ENCODE data around the gene PAN3.

GRCh38 chr13:28173793-28174192 is 35.4 kb downstream of the PAN3 start:
- TF ChIP-seq, protein P1, sequence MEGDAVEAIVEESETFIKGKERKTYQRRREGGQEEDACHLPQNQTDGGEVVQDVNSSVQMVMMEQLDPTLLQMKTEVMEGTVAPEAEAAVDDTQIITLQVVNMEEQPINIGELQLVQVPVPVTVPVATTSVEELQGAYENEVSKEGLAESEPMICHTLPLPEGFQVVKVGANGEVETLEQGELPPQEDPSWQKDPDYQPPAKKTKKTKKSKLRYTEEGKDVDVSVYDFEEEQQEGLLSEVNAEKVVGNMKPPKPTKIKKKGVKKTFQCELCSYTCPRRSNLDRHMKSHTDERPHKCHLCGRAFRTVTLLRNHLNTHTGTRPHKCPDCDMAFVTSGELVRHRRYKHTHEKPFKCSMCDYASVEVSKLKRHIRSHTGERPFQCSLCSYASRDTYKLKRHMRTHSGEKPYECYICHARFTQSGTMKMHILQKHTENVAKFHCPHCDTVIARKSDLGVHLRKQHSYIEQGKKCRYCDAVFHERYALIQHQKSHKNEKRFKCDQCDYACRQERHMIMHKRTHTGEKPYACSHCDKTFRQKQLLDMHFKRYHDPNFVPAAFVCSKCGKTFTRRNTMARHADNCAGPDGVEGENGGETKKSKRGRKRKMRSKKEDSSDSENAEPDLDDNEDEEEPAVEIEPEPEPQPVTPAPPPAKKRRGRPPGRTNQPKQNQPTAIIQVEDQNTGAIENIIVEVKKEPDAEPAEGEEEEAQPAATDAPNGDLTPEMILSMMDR (IDR thresholded peaks at IDR 0.05), result no peak
- no peak for TF ChIP-seq EZH2 (IDR thresholded peaks at IDR 0.05)

All from neural progenitor cell (in vitro differentiated cells).